GM19328 (cell line): Measurements from ENCODE around the gene ANKRD28.

ENCODE experiments used
- ATAC-seq: cut with Tn5 transposase; IDR thresholded peaks from one replicate; pipeline ENCODE4 v1.9.1; 2021; ENCODE audit warnings: mild to moderate bottlenecking, moderate library complexity; ENCODE audit not compliant: unreplicated experiment

The ANKRD28 gene

DNA sequence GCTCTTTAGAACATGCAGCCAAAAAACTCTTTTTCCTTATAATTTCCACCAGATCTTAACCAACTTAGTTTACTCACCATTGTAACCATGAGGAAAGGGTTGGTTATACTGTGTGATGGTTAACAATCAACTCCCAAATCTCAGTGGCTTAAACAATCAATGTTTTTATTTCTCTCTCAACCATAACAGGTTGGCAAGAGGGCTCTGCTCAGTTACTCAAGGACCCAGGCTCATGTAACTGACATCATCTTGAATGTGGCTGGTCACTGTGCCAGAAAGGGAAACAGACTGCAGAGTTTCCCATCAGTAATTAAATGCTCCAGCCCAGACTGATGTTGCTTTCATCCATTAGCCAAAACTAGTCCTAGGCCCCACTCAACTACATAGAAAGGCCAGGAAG lies 69.0 kb downstream of the ANKRD28 start:
- no peak for ATAC-seq

DNA sequence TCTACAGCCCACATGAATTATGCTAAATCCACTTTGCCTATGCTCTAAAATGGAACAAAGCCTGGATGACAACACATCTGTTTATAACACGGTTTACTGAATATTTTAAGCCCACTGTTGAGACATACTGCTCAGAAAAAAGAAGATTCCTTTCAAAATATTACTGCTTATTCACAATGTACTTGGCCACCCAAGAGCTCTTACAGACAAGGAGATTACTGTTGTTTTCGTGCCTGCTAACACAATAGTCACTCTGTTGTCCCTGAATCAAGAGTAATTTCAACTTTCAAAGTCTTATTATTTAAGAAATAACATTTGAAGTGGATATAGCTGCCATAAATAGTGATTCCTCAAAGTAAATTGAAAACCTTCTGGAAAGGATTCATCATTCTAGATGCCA lies 70.9 kb downstream of the ANKRD28 start:
- ATAC-seq, result no peak

DNA sequence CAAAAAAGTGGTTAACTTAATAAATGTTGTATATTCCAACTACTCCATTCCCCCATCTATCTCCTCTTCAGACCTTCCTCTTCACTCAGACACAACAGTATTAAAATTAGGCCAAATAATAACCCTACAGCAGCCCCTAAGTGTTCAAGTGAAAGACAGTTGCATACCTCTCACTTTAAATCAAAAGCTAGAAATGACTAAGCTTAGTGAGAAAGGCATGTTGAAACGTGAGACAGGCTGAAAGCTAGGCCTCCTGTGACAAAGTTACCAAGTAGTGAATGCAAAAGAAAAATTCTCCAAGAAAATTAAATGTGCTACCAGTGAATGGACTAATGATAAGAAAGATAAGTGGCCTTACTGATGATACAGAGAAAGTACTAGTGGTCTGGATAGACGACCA lies 71.7 kb downstream of the ANKRD28 start:
- peak; percentile 64 for ATAC-seq

DNA sequence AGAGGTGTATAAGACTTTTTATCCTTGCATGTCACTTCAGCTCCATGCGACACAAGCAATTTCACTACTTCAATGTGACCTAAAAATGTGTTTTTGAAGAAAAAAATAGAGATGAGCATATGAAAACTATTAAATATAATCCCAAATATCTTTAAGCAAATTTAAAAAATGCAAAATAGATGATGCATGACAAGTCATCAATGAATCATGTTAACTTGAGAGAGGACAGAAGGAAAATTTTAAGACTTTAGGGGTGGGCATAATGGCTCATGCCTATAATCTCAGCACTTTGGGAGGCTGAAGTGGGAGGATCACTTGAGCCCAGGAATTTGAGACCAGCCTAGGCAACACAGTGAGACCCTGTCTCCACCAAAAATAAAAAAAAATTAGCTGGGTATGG lies 73.3 kb downstream of the ANKRD28 start:
- no peak for ATAC-seq

DNA sequence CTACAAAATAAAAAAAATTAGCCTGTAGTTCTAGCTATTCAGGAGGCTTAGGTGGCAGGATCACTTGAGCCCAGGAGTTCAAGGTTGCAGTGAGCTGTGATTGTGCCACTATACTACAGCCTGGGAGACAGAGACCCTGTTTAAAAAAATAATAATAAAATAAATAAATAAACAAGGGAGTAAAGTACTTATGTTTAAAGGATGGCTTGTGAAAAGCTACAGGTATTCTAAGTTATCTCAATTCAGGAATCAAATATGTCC lies 74.2 kb downstream of the ANKRD28 start:
- no peak for ATAC-seq

DNA sequence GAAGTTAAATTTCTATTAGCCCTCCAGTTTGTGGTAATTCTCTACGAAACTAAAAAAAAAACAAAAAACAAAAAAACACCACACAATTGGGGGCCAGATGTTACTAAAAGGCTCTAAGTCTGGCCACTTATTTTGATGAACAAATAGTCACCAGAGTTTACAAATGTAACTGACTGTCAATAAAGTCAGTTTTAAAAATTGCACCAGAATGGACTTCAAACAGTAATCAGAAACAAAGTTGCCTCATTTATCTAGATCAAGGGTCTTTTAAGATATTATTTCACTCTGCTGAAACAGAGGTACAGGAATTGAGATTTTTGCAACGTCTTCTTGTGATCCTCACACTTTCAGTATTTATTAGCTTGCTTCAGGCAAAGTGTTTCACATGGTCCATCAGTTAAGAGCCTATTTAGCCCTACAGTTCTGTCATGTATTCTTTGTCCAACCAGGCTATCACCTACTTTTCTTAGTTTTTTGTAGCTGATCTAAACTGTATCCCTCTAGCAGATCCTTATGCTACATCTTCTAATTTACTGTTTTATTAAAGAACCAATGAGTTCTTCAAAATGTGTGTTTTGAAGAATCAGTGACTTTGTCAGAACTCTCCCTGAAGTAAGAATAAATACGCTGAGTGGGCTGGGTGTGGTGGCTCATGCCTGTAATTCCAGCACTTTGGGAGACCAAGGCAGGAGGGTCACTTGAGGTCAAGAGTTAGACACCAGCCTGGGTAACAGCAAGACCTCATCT lies 74.7 kb downstream of the ANKRD28 start:
- no peak for ATAC-seq

DNA sequence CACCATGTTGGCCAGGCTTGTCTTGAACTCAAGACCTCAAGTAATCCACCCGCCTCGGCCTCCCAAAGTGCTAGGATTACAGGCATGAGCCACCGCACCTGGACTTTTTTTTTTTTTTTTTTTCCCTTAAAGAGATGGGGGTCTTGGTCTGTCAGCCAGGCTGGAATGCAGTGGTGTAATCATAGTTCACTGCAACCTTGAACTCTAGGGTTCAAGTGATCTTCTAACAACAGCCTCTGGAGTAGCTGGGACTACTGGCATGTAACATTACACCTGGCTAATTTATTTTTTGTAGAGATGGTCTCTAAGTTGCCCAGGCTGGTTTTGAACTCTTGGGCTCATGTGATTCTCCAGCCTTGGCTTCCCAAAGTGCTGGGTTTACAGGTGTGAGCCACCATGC lies 81.6 kb downstream of the ANKRD28 start:
- ATAC-seq, result no peak

DNA sequence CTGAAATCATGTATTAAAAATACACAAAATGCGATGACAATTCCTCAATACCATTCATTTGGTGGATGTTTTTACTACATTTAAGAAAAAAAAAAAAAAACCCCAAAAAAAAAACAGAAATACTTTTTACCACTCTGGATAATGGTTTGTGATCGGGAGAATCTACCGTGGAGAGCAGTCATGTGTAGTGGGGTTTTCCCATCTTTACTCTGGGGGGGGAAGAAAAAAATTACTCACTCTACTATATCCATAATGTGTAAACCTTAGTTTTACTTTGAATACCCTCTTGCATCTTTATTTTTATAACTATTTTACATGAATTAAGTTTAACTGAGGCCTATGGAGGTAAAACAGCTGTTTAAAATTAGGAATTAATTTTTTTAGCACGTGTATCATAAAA lies 83.3 kb downstream of the ANKRD28 start:
- no peak for ATAC-seq

DNA sequence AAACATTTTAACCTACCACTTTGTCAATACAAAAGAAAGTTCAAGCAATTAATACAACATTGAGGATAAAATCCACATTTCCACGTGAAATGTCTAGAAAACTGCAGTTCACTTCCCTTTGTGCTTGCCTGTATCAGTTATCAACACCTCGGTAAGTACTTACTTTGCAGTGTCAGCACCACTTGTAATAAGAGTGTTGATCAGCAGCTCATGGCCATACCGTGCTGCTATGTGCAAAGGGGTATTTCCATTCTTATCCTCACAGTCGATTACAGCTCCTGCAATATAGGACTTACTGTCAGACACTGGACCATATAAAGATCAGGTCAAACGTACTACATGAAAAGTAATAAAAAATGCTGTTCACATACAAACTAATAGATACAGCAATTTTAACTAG lies 84.4 kb downstream of the ANKRD28 start:
- no peak for ATAC-seq

DNA sequence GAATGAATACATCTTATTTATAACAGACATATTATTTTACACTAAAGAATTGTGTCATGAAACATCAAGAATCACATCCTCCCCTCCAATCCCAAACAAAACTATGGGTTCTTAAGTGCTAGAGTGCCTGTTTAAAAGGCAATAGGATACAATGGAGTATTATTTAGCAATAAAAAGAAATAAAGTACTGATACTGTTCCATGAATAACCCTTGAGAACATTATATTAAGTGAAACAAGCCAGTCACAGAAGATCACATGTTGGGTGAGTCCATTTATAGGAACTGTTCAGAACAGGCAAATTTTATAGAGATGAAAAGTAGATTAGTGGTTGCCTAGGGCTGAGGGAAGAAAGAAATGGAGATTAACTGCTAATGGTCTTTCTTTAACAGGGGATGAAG lies 86.5 kb downstream of the ANKRD28 start:
- ATAC-seq, result no peak

DNA sequence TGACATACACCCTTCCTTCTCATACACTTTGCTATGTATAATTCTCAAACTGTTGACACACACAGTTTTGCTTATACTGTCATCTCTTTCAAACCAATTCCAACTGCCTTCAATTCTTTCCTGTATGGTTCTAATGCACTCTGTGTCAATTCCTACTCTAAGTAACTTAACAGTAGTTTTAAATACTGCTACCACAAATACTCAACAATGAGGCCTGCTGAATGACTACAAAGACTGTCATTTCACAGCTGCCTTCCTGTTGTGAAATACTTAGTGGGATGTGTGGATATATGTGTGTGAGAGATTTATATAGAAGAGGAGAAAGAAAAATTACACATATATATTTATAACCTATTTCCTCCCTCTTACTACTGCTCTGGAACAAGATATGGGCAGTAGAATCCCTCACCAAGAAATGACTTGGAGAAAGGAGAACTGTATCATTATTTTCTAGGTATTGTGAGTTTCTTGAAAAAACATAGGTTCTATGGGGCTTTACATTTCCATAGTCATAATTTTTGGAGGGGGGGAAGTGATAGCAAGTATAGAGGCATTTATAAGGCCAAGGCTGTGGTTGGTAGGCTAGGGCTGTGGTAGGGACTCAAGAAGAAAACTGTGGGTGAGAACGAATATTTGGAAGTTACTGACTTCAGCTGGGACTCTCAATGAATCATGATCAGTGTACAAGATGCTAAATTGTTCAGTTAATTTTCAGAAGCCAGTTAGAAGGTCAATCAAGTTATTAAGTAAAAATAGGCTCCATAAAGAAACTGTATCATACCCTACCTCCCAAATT lies 88.7 kb downstream of the ANKRD28 start:
- no peak for ATAC-seq

DNA sequence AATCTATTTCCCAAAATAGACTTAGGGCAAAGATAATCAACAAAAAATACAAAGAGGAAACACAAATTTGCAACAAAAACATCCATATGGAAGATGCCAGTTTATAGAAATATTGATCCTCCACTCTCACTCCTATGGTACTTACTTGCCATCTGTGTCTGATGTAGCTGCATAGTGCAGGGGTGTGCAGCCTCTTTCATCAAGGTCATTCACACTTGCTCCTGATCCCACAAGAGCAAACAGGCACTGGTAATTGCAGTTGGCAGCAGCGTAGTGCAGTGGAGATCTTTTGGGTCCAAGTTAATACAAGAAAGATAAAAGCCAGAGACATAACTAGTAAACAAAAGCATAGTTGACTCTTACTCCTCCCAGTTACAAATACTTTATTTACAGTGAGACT lies 90.0 kb downstream of the ANKRD28 start:
- ATAC-seq, result no peak

DNA sequence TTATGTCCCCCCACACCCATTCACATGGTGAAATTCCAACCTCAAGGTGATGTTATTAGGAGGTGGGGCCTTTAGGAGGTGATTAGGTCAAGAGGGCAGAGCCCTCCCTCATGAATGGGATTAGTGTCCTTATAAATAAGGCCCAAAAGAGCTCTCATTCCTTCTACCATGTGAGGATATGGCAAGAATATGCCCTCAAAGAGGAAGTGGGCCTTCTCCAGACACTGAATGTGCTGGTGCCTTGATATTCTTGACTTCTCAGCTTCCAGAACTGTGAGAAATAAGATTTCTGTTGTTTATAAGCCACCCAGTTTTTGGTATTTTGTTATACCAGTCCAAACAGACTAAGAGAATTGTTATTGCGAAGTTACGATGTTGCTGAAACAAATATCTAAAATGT lies 94.4 kb downstream of the ANKRD28 start:
- ATAC-seq, result no peak

DNA sequence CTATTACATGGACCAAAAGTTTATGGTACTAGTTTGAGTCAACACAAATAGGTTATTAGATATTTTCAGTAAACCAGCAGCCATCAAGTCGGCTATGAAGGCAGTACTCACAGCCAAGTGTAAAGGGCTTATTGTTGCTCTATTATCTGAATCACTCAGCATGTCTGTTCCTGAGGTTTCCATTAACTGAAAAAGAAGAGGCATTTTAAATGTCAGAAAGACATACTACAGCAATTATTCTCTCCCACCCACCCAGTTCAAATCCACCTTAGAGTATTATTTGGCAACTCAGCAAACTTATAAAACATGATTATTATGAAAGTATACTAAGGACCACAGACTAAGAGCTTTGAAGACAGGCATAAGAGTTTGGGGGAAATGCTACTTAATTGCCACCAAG lies 103.2 kb downstream of the ANKRD28 start:
- ATAC-seq, result no peak

DNA sequence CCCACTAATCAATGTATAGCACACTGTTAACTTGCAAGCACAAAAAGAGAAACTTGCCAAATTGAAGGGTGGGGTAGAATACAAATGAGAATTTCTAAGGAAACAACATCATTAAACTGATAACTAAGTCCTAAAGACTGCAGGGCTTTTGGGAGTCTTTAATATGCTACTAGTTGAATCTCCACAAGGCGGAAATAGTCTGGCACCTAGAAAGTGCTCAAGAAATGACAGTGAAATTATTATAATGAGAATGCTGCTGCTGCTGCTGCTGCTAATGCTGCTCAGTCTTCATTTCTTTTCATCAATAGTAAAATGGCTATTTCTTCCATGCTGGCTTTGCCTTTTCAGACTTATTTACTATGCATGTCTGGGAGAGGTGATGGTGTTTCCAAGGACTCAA lies 104.4 kb downstream of the ANKRD28 start:
- ATAC-seq, result no peak

DNA sequence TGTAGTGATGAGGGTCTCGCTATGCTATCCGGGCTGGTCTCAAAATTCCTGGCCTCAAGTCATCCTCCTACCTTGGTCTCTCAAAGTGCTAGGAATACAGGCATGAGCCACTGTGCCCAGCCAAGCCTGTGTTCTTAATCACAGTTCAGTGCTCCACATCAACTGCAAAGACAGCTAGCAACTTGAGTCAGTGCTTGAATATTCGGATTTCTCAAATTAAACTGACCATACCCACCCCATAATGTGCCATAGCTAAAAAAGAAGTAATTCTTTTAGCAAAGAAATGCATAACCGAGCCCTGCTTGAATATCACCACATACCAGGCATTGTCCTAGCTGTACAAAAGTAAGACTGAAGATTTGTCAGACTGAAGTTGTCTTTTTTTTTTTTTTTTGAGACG lies 107.0 kb downstream of the ANKRD28 start:
- ATAC-seq, result no peak

DNA sequence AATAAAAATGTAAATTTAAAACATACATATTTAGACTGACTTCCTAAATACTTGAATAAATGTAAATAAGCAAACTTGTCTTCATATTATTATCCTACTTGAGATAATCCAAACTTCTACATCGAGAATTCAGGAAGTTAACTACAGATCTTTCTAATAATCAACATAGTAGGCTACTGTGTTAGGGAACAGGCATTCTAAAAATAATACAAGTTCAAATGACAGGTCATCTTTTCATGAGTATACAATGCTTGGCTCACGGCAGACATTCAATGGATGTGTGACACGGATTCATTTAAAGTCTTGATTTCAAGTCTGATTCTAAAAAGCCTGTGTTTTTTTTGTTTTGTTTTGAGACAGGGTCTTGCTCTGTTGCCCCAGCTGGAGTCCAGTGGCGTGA lies 107.5 kb downstream of the ANKRD28 start:
- no peak for ATAC-seq

DNA sequence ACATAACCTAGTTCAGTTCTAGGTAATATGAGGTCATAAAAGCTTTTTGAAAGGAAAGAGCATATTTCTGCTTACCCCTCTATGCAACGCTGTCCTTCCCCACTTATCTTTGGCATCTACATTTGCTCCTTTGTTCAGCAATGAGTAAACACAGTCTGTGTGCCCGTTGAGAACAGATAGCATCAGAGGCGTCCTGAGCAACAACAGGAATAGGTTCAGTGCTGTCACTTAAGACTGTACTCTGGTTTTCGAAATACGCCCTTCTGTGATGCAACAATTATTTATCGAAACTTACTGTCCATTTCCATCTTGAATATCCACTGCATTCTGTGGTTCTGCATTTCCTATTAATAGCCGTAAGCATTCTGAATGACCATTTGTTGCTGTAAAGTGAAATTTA lies 111.9 kb downstream of the ANKRD28 start:
- no peak for ATAC-seq

DNA sequence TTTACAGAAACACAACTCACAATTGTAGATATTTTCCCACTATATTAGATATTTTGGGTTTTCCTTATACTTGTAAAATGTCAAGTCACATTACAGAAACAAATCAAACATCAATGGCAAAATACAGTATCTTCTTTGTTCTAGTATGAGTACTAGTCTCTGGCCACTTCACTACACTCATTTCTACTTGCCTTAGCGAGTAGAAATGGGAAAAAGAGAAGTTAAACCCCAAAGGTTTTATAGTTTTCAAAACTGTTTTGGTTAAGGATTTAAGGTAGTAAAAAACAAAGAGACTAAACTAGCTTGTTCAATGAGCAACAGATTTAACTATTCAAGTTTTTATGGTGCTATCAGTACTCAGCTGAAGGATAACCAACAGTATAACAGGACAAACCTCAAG lies 114.5 kb downstream of the ANKRD28 start:
- ATAC-seq, result no peak

DNA sequence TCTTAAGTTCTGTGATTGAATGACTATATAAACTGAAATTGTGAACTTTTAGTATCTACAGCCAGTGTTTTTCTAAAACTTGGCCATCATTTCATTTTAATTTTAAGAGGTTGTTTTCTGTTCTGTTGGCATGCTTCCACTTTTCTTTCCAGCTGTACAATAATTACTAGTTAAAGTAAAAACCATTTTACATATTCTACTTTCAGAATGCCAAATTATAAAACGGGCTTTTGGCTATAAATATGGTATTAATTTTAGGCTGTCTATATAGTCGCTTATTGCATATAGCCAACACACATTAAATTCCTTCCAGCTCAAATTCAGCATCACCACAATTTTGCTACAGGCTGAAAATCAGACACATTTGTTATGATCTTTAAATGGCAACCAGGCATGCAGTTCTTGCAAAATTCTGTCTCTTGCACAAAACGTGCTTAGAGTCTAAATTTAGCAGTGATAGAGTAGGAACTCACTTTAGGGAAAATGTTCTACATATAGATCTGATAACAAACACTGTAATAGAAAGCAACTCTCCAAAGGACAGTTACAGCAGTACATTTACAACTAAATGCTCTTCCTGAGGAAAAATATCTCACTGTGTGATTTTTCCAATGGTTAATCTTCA lies 115.1 kb downstream of the ANKRD28 start:
- no peak for ATAC-seq

DNA sequence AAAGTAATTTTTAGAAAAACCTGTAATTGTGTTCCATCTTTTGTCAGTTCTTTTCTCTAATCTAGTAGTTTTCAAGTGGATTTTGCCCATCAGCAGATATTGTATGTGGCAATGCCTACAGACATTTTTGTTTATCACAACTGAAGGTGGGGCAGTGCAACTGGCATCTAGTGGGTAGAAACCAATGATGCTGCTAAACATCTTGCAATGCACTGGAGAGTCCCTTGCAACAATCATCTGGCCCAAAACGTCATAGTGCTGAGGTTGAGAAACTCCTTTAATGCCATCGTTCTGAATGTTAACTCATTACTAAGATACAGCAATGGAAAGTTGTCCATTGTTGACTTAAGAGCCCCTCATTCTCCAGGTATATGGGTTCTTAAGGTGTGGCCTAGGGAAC lies 116.1 kb downstream of the ANKRD28 start:
- ATAC-seq, result no peak

DNA sequence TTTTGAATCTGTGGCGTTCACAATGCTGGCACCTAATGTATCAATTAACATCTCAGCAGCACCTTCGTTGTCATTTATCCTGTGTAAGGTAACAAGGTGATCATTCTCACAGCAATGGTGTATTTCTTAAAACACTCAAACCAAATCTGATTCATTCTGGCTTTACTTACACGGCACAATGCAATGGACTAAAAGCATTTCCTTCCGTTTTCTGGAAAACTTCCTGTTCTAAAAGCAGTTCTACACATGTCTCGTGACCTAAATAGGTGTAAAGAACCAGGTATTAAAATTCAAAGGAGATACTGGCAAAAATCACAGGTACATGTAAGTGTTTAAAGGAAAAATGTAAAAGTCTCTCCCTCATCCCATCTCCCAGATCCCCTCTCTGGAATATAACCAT lies 118.5 kb downstream of the ANKRD28 start:
- ATAC-seq, result no peak
